H4 (cell line): Measurements from ENCODE around the gene CAND1. TPM values are rescaled to one million over a fixed set of nuclear protein-coding genes. Genes with fewer than 3 reads are reported as not detected.
"Not testable (repeated sequence)": the region's sequence is repeated elsewhere in the genome, so short reads cannot be mapped to it uniquely, and the experiment has no call there.

Source experiments
- DNase-seq: peaks from one replicate; pipeline ENCODE4 v3.0.0-alpha.2; 2015; ENCODE audit warnings: low spot score
- total RNA-seq: library from RNA; depleted of rRNA; stranded (reverse); fragments of >200 nt; shearing (Covaris generic); gene quantifications from 2 replicates; pipeline ENCODE4 v1.2.3, GENCODE V29; 2014

The CAND1 gene
- total RNA-seq, 1 experiment from 2014 or later: 79.8 TPM

DNA sequence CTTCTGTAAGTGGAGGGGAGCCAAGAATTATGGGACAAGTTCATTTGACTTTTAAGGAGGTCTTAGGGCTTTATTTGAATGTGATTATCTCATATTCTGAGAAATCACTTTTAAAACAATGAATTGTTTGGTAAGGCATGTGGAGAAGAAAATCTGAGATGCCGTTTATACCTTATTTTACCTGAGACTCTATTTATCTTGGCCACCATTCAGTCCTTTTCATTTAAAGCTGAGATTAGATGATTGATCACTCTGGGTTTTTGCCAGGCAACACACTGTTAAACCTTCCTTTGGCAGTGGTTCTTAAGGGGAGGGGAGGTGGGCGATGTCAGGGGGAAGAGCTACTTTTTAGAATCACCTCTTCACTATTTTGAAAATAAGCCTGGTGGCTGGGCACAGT is 11.4 kb downstream of the CAND1 start:
- DNase-seq: no peak

DNA sequence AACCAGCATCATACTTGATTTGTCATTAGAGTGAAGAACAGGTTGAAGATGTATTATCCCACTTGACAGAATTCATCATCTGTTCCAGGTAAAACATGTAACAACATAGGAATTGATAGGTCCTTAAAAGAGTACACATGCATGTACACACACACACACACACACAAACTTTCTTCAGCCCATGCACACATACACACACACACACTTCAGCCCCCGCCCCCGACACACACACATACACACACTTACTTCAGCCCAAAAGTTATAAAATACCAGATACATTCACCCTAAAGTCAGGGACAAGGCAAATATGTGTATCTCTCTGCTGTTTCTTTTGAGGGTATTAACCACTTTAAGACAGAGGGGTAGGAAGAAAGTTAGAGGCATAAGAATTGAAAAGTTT is 15.4 kb downstream of the CAND1 start:
- no peak for DNase-seq

DNA sequence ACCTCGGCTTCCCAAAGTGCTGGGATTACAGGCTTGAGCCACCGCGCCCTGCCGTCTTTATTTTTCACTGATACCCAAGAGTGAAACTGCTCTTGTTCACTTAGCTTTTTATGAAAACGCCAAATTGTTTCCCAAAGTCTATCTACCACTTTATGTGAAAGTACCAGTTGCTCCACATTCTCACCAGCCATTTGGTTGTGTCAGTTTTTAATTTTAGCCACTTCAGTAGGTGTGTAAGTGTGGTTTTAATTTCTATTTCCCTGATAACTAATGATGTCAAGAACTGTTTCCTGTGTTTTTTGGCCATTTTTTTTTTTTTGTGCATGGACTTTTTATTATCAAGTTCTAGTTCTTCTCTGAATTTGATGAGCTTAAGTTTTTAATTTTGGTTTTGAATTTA is 17.1 kb downstream of the CAND1 start:
- no peak for DNase-seq

DNA sequence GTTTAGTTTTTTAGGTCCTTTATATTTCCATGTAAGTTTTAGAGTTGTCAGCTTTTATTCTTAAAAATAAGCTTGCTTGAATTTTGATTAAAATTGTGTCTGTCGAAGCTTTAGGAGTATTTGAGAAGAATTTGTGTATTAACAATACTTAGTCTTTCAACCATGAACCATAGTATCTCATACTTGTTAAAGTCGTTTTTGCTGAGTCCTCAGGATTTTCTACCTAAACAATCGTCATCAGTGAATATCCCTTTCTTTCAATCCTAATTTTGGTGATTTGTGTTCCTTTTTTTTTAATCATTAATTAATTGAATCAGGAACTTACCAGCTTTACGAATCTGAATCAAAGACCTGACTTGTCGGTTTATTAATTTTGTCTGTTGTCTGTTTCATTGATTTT is 18.2 kb downstream of the CAND1 start:
- DNase-seq: no peak

DNA sequence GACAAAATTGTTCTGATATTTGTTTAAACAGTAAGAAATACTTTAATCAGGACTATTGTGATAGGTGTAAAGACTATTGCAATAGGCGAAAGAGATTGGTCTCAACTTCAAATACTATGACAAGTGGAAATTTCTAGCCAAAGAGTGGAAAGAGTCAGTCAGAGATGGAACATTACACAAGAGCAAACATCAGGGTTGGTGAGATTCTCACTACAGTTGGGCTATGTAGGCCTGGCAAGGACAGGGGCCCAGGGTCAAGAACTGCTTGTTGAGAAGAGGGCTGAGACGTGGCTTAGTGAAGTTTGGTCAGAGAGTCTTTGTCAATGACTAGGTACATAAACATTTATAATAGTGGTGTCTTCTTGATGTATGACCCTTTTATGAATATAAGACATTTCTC is 19.4 kb downstream of the CAND1 start:
- no peak for DNase-seq

DNA sequence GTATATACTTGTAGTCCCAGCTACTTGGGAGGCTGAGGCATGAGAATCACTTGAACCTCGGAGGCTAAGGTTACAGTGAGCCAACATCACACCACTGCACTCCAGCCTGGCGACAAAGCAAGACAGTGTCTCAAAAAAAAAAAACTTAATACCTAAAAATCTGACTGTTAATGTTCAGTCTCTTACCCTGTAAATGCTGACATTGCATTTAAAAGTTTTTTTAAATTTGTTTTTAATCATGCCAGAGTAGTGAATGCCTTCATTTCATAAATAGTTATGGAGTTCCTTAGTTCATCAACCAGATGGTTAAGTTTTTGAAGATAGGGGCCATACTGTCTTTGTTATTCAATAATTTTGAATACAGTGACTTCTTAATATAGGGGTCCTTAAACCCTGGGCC is 21.2 kb downstream of the CAND1 start:
- no peak for DNase-seq

DNA sequence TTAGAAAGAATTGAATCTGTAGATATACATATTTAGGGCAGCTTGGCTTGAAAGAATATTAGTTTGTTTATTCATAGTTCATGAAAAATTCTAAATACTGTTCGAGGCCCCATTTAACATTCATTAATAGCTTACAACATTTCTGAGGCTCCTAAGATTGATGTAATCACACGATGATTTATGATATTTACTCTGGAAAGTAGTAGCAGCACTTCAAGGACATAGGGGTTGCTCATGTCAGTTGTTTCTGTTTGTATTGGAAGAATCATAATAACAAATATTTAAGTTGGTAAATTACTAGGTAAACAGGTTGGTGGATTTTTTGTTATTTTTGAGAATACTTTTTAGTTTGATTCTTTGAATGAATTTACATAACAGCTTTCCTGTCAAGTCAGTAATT is 30.4 kb downstream of the CAND1 start:
- DNase-seq: no peak

DNA sequence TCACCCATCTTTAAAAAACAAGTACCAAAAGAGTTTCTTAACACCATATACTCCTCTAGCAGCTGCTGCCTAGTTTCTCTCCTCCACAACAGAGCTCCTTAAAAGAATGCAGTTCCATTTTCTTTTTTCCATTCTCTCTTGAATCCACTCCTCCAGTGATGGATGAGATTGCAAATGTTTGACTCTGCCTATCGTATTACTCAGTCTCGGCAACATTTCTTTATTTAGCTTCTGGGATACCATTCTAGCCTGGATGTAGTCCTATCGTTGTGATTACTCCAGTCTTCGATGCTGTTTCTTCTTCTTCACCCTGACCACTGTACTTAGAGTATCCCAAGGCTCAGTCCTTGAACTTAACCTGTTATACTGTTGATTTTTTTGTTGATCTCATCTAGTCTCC is 30.8 kb downstream of the CAND1 start:
- DNase-seq: no peak

DNA sequence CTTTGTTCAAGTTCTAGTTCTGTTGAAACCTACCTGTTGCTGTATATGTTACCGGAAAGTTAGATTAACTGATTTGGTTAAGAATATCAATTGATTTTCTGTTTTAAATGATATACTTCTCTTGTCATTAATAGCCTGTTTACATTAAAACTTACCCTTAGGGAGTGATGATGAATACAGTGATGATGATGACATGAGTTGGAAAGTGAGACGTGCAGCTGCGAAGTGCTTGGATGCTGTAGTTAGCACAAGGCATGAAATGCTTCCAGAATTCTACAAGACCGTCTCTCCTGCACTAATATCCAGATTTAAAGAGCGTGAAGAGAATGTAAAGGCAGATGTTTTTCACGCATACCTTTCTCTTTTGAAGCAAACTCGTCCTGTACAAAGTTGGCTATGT is 33.0 kb downstream of the CAND1 start:
- DNase-seq: no peak

DNA sequence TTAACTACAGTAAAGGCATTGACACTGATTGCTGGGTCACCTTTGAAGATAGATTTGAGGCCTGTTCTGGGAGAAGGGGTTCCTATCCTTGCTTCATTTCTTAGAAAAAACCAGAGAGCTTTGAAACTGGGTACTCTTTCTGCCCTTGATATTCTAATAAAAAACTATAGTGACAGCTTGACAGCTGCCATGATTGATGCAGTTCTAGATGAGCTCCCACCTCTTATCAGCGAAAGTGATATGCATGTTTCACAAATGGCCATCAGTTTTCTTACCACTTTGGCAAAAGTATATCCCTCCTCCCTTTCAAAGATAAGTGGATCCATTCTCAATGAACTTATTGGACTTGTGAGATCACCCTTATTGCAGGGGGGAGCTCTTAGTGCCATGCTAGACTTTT is 36.4 kb downstream of the CAND1 start:
- DNase-seq: no peak

DNA sequence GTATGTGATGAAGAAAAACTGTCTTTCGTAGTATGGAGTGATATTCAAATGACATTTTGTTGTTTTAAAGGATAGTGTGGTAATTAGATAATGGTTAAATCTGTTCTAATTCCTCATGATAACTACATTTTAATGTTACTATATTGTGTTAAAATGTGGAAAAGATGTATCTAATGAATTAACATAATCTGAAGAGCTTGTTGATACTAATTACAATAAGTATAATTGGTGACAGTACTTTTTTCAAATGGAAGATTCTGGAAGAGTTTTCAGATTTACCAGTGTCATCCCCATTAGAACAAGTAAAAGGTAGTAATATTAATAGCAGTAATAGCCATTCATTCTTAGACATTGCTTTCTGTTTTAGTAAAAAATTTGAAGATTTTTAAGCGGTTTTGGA is 37.6 kb downstream of the CAND1 start:
- DNase-seq: no peak

DNA sequence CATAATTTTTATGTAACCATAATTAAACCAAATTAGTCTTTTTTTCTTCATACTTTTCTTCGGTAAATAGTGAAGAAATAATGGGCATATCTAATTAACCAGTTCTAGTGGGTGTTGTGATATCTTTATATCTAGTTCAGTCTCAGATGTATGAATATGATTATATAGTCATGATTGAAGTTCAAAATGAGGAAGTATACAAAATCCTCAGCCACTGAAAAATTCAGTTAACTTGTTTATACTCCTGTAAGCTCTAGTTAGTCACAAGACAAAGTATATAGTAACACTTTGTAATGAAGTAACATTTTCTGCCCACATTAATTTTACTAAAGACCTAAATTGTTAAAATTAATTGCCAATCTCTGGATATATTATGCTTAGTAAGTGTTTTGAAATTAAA is 46.5 kb downstream of the CAND1 start:
- no peak for DNase-seq

DNA sequence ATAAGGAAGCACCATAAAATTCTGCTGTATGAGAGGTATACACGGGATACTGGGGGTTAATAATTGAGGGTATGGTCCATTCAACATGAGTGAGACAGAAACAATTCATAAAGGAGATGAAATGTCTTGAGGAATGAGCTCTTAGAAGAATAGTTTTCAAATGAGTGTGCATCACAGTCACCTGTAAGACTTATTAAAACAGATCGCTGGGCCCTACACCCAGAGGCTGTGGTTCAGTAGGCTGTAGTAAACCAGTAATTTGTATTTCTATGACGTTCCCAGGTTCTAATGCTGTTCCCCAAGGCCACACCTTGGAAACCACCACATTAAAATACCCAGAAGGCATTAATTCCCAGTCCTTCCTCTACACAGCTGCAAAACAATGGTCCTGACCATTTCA is 49.6 kb downstream of the CAND1 start:
- DNase-seq: no peak

DNA sequence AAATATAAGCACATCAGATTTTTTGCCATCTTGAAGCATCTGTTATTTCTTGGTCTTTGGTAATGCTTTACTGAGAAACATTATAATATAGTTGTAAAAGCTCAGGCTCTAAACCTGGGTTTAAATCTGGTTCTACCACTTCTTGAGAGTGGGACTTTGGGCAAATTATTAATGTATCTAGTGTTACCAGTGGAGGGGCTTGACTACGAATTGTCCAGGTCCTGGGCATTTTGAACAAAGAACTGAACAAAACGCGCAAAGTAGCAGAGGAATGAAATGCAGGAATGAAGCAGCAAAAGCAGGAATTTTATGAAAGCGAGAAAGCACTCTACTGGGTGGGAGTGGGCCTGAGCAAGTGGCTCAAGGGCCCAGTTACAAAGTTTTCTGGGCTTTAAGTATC is 50.8 kb downstream of the CAND1 start:
- DNase-seq: no peak

DNA sequence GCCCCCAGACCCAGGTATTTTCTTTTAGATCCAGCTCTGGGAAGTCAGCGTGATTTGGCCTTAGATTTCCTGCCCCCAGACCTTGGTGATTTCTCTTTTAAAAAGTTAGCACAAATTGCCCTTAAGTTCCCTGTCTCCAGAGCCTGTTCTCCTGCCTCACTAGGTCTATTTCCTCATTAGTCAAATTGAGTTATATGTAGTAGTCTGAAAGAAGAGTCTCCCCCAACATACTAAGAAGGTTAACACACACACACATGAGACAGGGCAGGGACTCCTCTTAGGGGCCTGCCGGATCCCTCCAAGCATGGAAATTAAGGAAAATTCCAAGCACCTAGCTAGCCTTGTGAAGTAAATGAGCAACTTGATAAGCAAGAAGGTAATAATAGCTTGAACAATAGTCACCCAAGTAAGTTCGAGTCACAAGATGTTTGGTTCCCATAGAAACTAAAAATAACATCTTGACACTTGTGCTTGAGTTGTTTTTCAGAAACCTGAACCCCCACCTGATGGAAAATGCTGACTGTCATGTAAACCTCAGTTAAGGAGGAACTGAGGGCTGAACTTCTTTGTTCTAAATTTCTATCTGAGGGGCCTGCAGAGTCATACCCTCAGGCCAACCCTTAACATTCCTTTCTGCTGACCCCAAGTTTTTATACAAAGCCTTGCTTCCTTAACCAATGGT is 51.6 kb downstream of the CAND1 start:
- DNase-seq: no peak

DNA sequence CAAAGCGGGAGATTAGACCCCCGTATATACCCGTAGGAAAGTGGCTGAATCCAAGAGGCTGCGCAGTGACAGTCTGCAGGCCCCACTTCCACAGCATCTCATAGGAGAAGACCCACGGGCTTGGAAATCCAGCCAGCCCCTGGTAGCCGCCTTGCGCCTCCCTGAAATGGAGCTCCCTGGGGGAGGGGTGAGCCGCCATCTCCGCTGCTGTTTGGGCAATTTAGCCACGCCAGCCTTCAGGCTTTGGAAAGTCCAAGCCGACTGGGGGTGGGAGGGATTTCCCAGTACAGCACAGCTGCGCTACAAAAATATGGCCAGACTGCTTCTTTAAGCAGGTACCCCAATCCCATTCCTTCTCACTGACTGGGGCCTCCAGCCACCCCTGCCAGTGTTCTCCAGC is 53.4 kb downstream of the CAND1 start:
- DNase-seq: no peak

DNA sequence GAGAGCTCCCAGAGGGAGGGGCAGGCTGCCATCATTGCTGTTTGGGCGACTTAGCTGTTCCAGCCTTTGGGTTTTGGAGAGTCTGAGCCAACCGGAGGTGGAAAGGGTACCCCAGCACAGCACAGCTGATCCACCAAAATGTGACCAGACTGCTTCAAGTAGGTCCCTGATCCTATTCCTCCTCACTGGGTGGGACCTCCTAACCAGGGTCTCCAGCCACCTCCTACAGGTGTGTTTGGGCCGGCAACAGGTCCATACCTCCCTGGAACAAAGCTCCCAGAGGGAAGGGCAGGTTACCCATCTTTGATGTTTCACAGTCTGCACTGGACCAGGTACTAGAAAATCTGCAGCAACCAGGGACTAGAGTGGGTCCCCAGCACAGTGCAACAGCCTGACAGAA is 53.8 kb downstream of the CAND1 start:
- no peak for DNase-seq

DNA sequence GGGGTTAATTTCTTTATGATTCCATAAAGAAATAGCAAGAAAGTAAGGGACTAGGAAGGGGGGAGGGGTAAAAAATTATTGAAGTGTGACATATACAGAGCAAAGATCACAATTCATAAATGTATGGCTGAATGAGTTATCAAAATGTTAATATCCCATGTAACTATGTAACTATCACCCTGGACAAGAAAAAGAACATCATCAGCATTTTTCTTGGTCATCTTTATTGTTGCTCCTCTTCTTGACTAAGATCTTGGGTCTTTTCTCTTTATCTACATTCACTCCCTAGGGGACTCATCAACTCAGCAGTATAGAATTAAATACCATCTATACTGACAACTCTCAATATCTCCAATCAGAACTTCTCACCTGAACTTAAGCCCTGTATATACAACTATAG is 57.5 kb downstream of the CAND1 start:
- no peak for DNase-seq

DNA sequence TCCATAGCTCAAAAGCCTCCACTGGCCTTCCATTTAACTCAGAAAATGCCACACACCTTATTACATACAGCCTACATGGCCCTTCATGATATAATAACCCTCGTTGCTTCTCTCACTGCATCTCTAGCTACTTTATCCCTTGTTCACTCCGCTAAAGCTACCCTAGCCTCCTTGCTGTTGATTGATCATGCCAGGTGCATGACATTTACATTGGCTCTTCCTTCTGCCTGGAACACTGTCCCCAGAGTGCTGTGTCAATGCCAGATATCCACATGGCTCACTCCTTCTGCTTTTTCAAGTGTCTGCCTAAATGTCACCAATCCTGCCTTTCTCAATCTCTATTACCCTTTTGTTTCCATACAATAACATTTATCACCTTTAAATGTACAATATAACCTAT is 58.3 kb downstream of the CAND1 start:
- DNase-seq: no peak

DNA sequence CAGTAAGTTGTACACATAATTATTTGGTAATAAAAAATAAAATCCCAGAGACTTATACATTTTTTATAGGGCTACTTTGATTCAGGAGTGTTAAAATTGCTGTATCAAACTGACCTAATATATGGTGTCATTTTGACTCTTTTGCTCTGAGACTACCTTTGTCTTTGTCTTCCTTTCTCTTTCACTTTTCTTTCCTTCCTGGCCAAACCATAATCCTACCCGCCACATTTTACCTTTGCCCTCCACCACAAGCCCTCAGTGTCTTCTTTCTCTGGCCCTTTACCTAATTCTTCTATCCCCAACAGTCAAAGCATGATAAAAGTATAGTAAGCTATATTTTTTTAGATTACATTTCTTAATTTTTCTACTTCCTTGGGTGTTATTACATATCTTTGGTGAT is 62.0 kb downstream of the CAND1 start:
- DNase-seq: no peak

DNA sequence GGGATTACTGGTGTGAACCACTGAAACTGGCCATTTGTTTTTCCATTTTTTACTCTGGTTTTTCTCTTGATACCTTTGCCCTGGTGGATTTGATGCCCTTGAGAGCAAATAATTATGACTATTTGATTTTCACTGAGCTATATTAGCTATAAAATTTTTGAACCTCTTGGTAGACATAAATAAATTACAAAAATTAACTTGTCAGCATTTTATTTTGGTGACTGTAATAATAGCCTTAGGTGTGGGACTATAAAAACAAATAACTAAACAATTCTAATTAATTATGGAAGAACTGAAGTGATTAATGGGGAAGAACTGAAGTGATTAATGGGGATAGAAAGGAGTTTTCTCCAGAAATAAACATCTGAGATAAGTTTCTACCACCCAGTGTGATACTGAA is 62.7 kb downstream of the CAND1 start:
- DNase-seq: no peak

DNA sequence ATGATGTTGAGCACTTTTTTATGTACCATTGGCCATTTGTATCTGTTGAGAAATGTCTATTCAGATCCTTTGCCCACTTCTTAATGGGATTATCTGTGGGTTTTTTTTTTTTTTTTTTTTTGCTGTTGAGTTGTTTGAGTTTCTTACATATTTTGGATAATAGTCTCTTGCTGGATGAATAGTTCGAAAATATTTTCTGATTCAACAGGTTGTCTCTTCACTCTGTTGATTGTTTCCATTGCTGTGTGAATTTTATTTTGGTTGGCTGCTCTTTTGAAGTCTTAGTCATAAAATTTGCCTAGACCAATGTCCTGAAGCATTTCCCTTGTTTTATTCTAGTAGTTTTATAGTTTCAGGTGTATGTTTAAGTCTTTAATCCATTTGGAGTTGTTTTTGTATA is 64.5 kb downstream of the CAND1 start:
- no peak for DNase-seq

DNA sequence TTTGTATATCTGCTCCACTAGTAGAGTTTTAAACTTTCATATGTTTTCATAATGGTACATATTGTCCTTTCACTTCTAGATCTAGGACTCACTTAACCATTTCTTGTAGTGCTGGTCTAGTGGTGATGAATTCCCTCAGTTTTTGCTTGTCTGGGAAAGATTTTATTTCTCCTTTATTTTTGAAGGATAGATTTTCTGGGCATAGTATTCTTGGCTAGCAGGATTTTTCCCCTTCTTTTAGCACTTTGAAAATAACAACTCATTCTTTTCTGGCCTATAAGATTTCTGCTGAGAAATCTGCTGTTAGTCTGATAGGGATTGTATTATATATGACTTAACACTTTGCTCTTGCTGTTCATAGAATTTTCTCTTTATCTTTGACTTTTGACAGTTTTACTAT is 69.3 kb downstream of the CAND1 start:
- DNase-seq: no peak

DNA sequence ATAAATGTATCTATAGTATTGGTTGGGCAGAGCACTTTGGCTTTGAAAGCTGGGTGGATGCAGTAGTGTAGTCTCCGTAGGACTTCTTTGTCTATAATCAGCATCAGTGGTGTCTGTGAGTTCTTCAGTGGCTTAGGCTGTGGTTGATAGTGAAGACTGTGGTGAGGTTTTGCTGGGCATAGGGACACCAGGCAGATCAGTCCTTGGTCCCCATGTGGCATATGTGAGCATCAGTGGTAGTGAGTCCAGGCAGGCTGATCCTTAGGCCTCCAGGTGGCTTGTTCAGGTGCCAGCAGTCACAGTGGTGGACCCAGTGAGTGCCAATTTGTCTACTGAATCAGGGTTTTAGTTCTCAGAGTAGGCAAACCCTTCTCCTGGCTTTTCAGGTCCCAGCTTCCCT is 70.4 kb downstream of the CAND1 start:
- DNase-seq: no peak

DNA sequence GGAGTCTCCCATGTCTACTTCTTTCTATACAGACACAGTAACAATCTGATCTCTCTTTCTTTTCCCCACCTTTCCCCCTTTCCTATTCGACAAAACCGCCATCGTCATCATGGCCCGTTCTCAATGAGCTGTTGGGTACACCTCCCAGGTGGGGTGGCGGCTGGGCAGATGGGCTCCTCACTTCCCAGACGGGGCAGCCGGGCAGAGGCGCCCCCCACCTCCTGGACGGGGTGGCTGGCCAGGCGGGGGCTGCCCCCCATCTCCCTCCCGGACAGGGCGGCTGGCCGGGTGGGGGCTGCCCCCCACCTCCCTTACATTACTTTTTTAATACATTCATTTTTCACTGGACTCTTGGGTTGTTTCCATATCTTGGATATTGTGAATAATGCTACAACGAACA is 71.9 kb downstream of the CAND1 start:
- not testable (repeated sequence) for DNase-seq
